Osteocyte (in vitro differentiated cells): ENCODE data around the gene NCCRP1. TPM values are rescaled to one million over a fixed set of nuclear protein-coding genes. Genes with fewer than 3 reads are reported as not detected.

Source experiments
- DNase-seq: peaks from one replicate; pipeline ENCODE4 v3.0.0; 2021; ENCODE audit warnings: mixed read lengths; ENCODE audit not compliant: unreplicated experiment; ENCODE audit errors: extremely low spot score
- H3K27ac Mint-ChIP-seq: one replicate; pipeline ENCODE4 v1.8.0; 2021; ENCODE audit warnings: mild to moderate bottlenecking, mixed read lengths; ENCODE audit not compliant: unreplicated experiment
- H3K27me3 Mint-ChIP-seq: one replicate; pipeline ENCODE4 v1.8.0; 2021; ENCODE audit warnings: mixed read lengths; ENCODE audit not compliant: unreplicated experiment
- H3K36me3 Mint-ChIP-seq: one replicate; pipeline ENCODE4 v1.8.0; 2021; ENCODE audit warnings: mixed read lengths; ENCODE audit not compliant: unreplicated experiment
- H3K4me1 Mint-ChIP-seq: one replicate; pipeline ENCODE4 v1.8.0; 2021; ENCODE audit warnings: mixed read lengths; ENCODE audit not compliant: unreplicated experiment
- H3K4me3 Mint-ChIP-seq: one replicate; pipeline ENCODE4 v1.8.0; 2021; ENCODE audit warnings: mild to moderate bottlenecking, moderate library complexity, mixed read lengths; ENCODE audit not compliant: unreplicated experiment
- H3K9me3 Mint-ChIP-seq: one replicate; pipeline ENCODE4 v1.8.0; 2021; ENCODE audit warnings: mixed read lengths; ENCODE audit not compliant: unreplicated experiment
- total RNA-seq: library from RNA; stranded (reverse); gene quantifications from 2 replicates; pipeline ENCODE4 v1.2.1, GENCODE V29; 2021
- TF ChIP-seq, protein P1 (sequence below): fragments of 200-600 bp; sonication (generic); IDR thresholded peaks from 2 replicates; pipeline ENCODE4 v1.5.0; 2021; ENCODE audit warnings: antibody characterized with exemption, mild to moderate bottlenecking, moderate library complexity

Gene NCCRP1
- total RNA-seq, 1 donor from 2014 or later = not detected

DNA sequence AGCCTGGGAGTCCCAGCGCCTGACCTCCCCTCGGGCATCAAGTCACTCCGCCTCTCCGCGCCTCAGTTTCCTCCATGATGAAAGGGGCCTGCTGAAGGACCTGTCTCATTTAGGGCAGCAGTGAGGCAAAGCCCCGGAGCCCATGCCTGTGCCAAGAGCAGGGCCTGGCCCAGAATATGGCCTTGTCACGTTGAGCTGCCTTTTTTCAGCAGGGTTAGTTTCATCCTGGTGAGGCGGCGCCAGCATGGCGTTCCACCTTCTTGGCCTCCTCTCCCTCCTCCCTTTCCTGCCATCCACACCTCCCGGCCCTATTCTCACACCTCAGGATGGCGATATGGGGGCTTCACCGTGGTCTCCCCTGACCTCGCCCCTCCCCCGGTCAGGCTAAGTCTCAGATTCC is 41.0 kb upstream of the NCCRP1 start:
- no peak for DNase-seq
- H3K4me3 Mint-ChIP-seq = no peak overlapping the region
- TF ChIP-seq, protein P1, sequence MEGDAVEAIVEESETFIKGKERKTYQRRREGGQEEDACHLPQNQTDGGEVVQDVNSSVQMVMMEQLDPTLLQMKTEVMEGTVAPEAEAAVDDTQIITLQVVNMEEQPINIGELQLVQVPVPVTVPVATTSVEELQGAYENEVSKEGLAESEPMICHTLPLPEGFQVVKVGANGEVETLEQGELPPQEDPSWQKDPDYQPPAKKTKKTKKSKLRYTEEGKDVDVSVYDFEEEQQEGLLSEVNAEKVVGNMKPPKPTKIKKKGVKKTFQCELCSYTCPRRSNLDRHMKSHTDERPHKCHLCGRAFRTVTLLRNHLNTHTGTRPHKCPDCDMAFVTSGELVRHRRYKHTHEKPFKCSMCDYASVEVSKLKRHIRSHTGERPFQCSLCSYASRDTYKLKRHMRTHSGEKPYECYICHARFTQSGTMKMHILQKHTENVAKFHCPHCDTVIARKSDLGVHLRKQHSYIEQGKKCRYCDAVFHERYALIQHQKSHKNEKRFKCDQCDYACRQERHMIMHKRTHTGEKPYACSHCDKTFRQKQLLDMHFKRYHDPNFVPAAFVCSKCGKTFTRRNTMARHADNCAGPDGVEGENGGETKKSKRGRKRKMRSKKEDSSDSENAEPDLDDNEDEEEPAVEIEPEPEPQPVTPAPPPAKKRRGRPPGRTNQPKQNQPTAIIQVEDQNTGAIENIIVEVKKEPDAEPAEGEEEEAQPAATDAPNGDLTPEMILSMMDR = no peak

DNA sequence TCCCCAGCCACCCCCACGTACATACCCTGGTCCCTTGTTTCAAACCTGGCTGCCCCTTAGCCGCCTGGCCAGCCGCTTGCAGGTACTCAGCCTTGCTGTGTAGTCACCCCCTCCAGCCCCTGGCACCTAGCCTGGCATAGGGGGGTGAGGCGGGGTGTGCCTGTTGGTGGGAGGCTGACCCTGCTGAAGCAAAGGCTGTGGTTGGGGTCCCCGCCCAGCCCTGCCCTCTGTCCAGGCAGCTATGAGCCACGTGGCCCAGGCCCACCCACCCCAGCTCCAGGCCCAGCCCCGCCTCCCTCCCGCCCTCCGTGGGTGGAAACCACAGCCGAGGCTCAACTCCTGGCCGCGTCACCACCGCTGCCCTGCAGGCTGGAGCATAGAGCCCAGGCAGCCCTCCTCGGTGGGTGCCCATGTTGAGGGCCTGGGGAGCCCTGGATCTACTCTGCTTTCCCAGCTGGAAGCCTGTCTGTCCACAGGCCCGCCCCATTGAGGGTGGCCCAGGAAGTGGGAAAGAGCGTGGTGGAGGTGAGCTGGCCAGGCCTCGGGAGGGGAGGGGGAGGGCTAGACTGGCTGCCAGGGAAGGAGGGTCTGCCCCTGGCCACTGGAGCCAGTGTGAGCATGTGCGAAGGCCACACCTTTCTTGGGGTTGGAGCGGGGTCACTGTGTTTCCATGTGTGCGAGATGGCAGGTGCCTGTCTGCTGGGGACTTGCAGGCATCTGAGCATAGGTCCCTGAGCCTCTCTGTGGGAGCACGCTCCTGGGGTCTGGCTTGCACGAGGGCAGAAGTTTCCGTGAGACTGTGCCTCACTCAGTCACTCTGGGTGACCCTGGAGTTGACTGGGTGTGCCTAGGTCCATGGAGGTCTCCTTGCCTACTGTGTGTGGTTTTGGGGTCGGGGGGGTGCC is 40.2 kb upstream of the NCCRP1 start:
- Mint-ChIP-seq H3K27ac (no peak overlapping the region), H3K36me3 (peaks cover 6% of the 10 kb centered on the region), H3K4me3 (no peak overlapping the region), H3K4me1 (peaks cover 13% of the 10 kb centered on the region), H3K27me3 (no peaks in the 10 kb centered on the region), H3K9me3 (no peaks in the 10 kb centered on the region)
- no peak for DNase-seq
- TF ChIP-seq, protein P1 = no peak

More for the DNA sequence above, 41.0 kb upstream of the NCCRP1 start:
- Mint-ChIP-seq H3K27ac (no peak overlapping the region), H3K27me3 (no peaks in the 10 kb centered on the region), H3K9me3 (no peaks in the 10 kb centered on the region), H3K4me1 (peaks cover 13% of the 10 kb centered on the region), H3K36me3 (peaks cover 6% of the 10 kb centered on the region)

DNA sequence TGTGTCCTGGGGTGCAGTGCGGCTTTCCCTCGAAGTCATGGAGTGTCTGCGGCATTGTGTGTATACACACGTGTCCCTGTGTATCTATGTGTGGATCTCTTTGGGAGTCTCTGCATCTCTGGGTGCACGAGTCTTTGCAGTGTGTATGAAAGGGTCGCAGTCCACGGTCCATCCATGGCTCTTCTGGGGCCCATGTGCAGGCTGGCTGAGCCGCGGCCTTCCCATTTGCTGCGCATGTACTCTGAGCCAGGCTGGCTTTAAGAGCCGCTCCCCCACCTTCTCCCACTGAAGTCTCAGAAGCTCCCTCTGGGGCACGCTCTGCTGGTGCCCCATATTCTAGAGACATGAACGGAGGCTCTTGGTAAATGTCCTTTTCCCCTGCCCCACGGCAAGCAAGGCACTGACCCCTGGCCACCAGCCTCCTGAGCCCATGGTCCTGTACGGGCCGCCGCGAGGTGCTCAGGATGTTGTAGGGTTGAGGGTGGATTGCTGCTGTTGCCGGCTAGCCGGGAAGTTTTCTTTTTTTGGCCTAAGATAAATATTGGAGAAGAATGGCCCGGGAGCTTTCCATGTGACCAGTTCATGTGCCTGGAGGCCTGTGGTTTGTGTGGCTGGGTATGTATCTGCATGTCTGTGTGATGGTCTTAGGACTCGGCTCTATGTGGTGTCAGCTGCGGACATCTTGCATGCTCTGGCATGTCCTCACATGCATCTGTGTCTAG is 39.3 kb upstream of the NCCRP1 start:
- TF ChIP-seq, protein P1 = no peak
- Mint-ChIP-seq H3K4me3 (no peak overlapping the region), H3K9me3 (no peaks in the 10 kb centered on the region), H3K36me3 (peaks cover 6% of the 10 kb centered on the region), H3K27ac (no peak overlapping the region), H3K4me1 (peaks cover 13% of the 10 kb centered on the region), H3K27me3 (no peaks in the 10 kb centered on the region)
- no peak for DNase-seq

DNA sequence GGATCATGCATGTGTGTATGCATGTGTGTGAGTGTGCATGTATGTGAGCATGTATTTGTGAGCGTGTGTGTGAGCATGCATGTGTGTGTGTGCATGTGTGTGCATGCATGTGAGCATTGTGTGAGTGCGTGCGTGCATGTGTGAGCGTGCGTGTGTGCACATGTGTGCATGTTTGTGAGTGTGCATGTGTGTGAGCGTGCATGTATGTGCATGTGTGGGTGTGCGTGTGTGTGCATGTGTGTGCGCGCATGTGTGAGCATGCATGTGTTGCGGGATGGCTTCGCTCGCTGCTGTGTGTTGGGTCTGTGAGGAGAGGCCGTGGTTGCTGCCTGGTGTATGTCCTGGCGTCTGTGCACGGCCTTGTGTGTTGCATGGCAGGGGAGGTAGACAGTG is 38.8 kb upstream of the NCCRP1 start:
- H3K4me1 Mint-ChIP-seq = peaks cover 14% of the 10 kb centered on the region
- TF ChIP-seq, protein P1 = no peak
- peaks cover 6% of the 10 kb centered on the region for H3K36me3 Mint-ChIP-seq
- H3K4me3 Mint-ChIP-seq = no peak overlapping the region
- H3K27ac Mint-ChIP-seq = no peak overlapping the region
- H3K9me3 Mint-ChIP-seq = no peaks in the 10 kb centered on the region
- DNase-seq = no peak
- H3K27me3 Mint-ChIP-seq = no peaks in the 10 kb centered on the region
